Liver (tissue), 9 donors: ENCODE data around the gene NKX1-1. TPM values are rescaled to one million over a fixed set of nuclear protein-coding genes. Genes with fewer than 3 reads are reported as not detected.

Experiments
- DNase-seq: peaks from one replicate; pipeline ENCODE4 v3.0.0-alpha.2; 2017; ENCODE audit warnings: low spot score
- H3K27ac ChIP-seq, 2 donors: one replicate each; pipeline ENCODE4 v1.7.0; 2013; ENCODE audit warnings: inconsistent platforms in 2 of 2, low read length in 2 of 2, control low read depth in 1 of 2, low read depth in 1 of 2, mild to moderate bottlenecking in 1 of 2
- H3K27me3 ChIP-seq, 4 donors: one replicate each; pipeline versions ENCODE4 v1.6.1 to v1.7.0; 2013; ENCODE audit warnings: low read length in 3 of 4, inconsistent platforms in 1 of 4, mild to moderate bottlenecking in 1 of 4, moderate library complexity in 1 of 4; ENCODE audit not compliant: control insufficient read depth in 4 of 4, insufficient read depth in 4 of 4
- H3K36me3 ChIP-seq, 4 donors: one replicate each; pipeline versions ENCODE4 v1.6.1 to v1.7.0; 2013; ENCODE audit warnings: low read length in 3 of 4, mild to moderate bottlenecking in 3 of 4, low read depth in 1 of 4, moderate library complexity in 1 of 4; ENCODE audit not compliant: control insufficient read depth in 4 of 4, insufficient read depth in 3 of 4
- H3K4me1 ChIP-seq, 4 donors: one replicate each; pipeline versions ENCODE4 v1.6.1 to v1.7.0; 2013; ENCODE audit warnings: low read length in 3 of 4, mild to moderate bottlenecking in 3 of 4, moderate library complexity in 1 of 4; ENCODE audit not compliant: control insufficient read depth in 4 of 4, insufficient read depth in 4 of 4
- H3K4me3 ChIP-seq, 3 donors: one replicate each; pipeline versions ENCODE4 v1.6.1 to v1.7.0; 2013; ENCODE audit warnings: low read length in 3 of 3, control low read depth in 1 of 3, low read depth in 1 of 3, mild to moderate bottlenecking in 1 of 3
- H3K9ac ChIP-seq, 2 donors: one replicate each; pipeline ENCODE4 v1.7.0; 2013; ENCODE audit warnings: low read length in 2 of 2, mild to moderate bottlenecking in 2 of 2, moderate library complexity in 2 of 2, control low read depth in 1 of 2, low read depth in 1 of 2
- H3K9me3 ChIP-seq, 4 donors: one replicate each; pipeline versions ENCODE4 v1.6.1 to v1.7.0; 2013; ENCODE audit warnings: low read length in 3 of 4; ENCODE audit not compliant: control insufficient read depth in 4 of 4
- ATF3 ChIP-seq: IDR thresholded peaks from 2 replicates; pipeline ENCODE4 v1.6.1; 2016; ENCODE audit warnings: antibody characterized with exemption
- EGR1 ChIP-seq, 2 donors: IDR thresholded peaks; 2 replicates each; pipeline ENCODE4 v1.6.1; 2016 to 2018; ENCODE audit warnings: antibody characterized with exemption in 2 of 2, low read depth in 2 of 2
- FOXA1 ChIP-seq: IDR thresholded peaks from 2 replicates; pipeline ENCODE4 v1.6.1; 2016; ENCODE audit warnings: antibody characterized with exemption
- FOXA2 ChIP-seq: IDR thresholded peaks from 2 replicates; pipeline ENCODE4 v1.6.1; 2016; ENCODE audit warnings: antibody characterized with exemption
- GABPA ChIP-seq, 2 donors: IDR thresholded peaks in 1 of 2; conservative IDR thresholded peaks in 1 of 2; 2 replicates each; pipeline ENCODE4 v1.6.1; 2016; ENCODE audit warnings: antibody characterized with exemption in 2 of 2, mild to moderate bottlenecking in 1 of 2, moderate library complexity in 1 of 2
- HNF4A ChIP-seq, 2 donors: conservative IDR thresholded peaks; 2 replicates each; pipeline ENCODE4 v1.6.1; 2016; ENCODE audit warnings: antibody characterized with exemption in 2 of 2, mild to moderate bottlenecking in 2 of 2
- HNF4G ChIP-seq: IDR thresholded peaks from 2 replicates; pipeline ENCODE4 v1.6.1; 2016; ENCODE audit warnings: antibody characterized with exemption
- JUND ChIP-seq, 2 donors: IDR thresholded peaks; 2 replicates each; pipeline ENCODE4 v1.6.1; 2016; ENCODE audit warnings: antibody characterized with exemption in 2 of 2
- MAX ChIP-seq: IDR thresholded peaks from 2 replicates; pipeline ENCODE4 v1.6.1; 2016; ENCODE audit warnings: antibody characterized with exemption
- RAD21 ChIP-seq, 2 donors: IDR thresholded peaks; 2 replicates each; pipeline ENCODE4 v1.6.1; 2016; ENCODE audit warnings: antibody characterized with exemption in 2 of 2, mild to moderate bottlenecking in 2 of 2
- REST ChIP-seq: IDR thresholded peaks from 2 replicates; pipeline ENCODE4 v1.6.1; 2016; ENCODE audit warnings: antibody characterized with exemption, mild to moderate bottlenecking
- SP1 ChIP-seq: IDR thresholded peaks from 2 replicates; pipeline ENCODE4 v1.6.1; 2018; ENCODE audit warnings: antibody characterized with exemption, mild to moderate bottlenecking
- TAF1 ChIP-seq: conservative IDR thresholded peaks from 2 replicates; pipeline ENCODE4 v1.6.1; 2016; ENCODE audit warnings: antibody characterized with exemption, mild to moderate bottlenecking
- YY1 ChIP-seq: IDR thresholded peaks from 2 replicates; pipeline ENCODE4 v1.6.1; 2016; ENCODE audit warnings: antibody characterized with exemption, mild to moderate bottlenecking
- ZBTB33 ChIP-seq: IDR thresholded peaks from 2 replicates; pipeline ENCODE4 v1.6.1; 2016; ENCODE audit warnings: antibody characterized with exemption
- WGBS: extraction: QIAGEN DNeasy Blood & Tissue Kit; methylation state at CpG from one replicate; pipeline ENCODE4 v1.1.7; 2013; 5-methylcytosine and 5-hydroxymethylcytosine counted together
- polyA plus RNA-seq, 2 donors: library from polyadenylated mRNA; stranded (reverse) in 1 of 2; unstranded in 1 of 2; fragments of 200-250 nt in 1 of 2; fragments of >200 nt in 1 of 2; fragmentation: Nextera tagmentation in 1 of 2; extraction: Ambion mirVana in 1 of 2; gene quantifications; one replicate each; pipeline versions ENCODE4 v1.2.1 to v1.2.3, GENCODE V29; 2013 to 2015
- total RNA-seq, 2 donors: library from RNA; depleted of rRNA; stranded (reverse); fragments of >200 nt; gene quantifications; one replicate each; pipeline ENCODE4 v1.2.3, GENCODE V29; 2014
- donor health status: healthy.
- donor health status: healthy.
- donor health status: healthy.
- donor health status: healthy.
- donor health status: healthy.

NKX1-1 gene
- total and polyA plus RNA-seq, 4 donors = not detected

GRCh38 chr4:1453731-1454130 lies 47.5 kb upstream of the NKX1-1 start (continued):
- TF ChIP-seq FOXA2 (no peak), MAX (no peak), GABPA (IDR thresholded peaks at IDR 0.05 in 1 of 2, conservative IDR thresholded peaks at IDR 0.05 in 1 of 2) (no peak)

- Histone ChIP-seq H3K27ac (no peak overlapping the region), H3K36me3 (no peaks in the 10 kb centered on the region), H3K9ac (no peak overlapping the region), H3K27me3 (no peaks in the 10 kb centered on the region), H3K9me3 (no peaks in the 10 kb centered on the region), H3K4me3 (no peak overlapping the region), H3K4me1 (no peaks in the 10 kb centered on the region)
- 62% methylated on average over 5 of the region's 5 CpGs for WGBS
- no peak for DNase-seq
- TF ChIP-seq MAX = no peak
These were observed 46.3 kb upstream of the NKX1-1 start for GRCh38 chr4:1452431-1453051.

- H3K27ac ChIP-seq = no peak overlapping the region
- DNase-seq = no peak
- no peaks in the 10 kb centered on the region for H3K4me1 ChIP-seq
- no peaks in the 10 kb centered on the region for H3K9me3 ChIP-seq
- no peaks in the 10 kb centered on the region for H3K27me3 ChIP-seq
- H3K9ac ChIP-seq = no peak overlapping the region
- H3K4me3 ChIP-seq = no peak overlapping the region
- WGBS = 59% methylated on average over 3 of the region's 3 CpGs
- TF ChIP-seq YY1 (no peak), REST (no peak), HNF4G (no peak), SP1 (no peak), ZBTB33 (no peak), JUND (IDR thresholded peaks at IDR 0.05) (no peak), FOXA1 (no peak), ATF3 (no peak), FOXA2 (no peak), RAD21 (IDR thresholded peaks at IDR 0.05) (no peak), GABPA (IDR thresholded peaks at IDR 0.05 in 1 of 2, conservative IDR thresholded peaks at IDR 0.05 in 1 of 2) (no peak), HNF4A (conservative IDR thresholded peaks at IDR 0.05) (no peak), EGR1 (IDR thresholded peaks at IDR 0.05; ENCODE audit: low read depth in 2 of 2) (no peak), TAF1 (no peak)
- H3K36me3 ChIP-seq = no peaks in the 10 kb centered on the region
These were observed 45.5 kb upstream of the NKX1-1 start for GRCh38 chr4:1451752-1452122.
